ENCODE results near the gene CDHR5.

Gene CDHR5

DNA sequence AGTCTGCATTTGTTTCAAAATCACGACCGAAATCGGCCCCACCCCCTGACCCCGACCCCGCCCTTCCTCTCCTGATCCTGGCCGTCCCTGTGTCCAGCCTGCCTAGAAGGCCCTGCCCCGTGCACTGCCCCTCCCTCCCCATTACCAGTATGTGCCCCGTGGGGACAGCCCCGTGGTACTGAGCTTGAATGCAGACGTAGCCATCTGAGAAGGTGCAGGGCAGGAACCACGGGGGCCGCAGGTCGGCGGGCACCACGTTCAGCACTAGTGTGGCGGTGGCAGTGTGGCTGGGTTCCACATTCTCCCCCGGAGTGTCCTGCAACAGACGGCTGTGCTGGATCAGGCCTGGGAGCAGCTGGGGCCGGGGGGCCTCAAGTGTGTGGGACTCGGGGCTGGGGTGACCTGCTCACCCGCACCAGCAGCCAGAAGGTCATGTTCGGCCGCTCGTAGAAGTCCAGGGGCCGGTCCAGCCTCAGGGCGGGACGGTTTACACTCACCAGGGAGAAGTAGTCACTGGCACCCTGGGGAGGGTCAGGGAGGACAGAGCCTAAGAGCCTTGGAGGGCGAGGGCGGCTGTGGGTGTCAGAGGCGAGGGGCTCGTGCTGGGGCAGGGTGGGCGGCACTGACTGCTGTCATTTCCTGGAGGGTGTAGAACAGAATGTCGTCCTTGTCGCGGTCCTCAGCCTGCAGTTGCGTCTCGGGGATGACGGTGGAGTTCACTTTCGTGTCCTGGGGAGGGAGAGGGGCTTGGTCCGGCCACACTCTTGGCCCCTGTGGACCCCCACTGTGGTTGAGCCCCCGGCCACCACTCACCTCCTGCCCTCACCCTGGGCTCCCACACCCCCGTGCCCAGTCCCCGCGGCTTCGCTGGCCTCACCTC lies 3.6 kb downstream of the CDHR5 start:
- no peak for DNase-seq

- DNase-seq, result no peak
Measured at GRCh38 chr11:620201-620600, 4.6 kb downstream of the CDHR5 start.

DNA sequence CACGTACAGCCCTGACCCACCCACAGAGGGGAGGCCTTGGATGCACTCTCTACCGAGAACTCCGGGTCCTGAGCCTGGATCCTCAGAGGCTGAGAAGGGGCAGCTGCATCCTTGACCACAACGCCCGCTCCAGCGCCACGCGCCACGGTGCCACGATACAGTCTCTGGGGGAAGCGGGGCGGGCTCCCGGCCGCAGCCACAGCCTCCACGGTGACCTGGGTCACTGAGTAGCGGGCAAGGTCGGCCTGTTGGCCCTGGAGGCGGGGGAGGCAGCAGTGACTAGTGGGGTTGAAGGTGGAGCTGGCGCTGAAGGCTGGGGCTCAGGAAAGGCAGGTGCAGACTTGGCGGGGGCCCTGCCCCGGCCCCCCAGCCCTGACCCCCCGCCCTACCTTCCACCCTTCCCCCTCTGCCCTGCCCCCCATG lies 5.1 kb downstream of the CDHR5 start:
- no peak for DNase-seq

DNA sequence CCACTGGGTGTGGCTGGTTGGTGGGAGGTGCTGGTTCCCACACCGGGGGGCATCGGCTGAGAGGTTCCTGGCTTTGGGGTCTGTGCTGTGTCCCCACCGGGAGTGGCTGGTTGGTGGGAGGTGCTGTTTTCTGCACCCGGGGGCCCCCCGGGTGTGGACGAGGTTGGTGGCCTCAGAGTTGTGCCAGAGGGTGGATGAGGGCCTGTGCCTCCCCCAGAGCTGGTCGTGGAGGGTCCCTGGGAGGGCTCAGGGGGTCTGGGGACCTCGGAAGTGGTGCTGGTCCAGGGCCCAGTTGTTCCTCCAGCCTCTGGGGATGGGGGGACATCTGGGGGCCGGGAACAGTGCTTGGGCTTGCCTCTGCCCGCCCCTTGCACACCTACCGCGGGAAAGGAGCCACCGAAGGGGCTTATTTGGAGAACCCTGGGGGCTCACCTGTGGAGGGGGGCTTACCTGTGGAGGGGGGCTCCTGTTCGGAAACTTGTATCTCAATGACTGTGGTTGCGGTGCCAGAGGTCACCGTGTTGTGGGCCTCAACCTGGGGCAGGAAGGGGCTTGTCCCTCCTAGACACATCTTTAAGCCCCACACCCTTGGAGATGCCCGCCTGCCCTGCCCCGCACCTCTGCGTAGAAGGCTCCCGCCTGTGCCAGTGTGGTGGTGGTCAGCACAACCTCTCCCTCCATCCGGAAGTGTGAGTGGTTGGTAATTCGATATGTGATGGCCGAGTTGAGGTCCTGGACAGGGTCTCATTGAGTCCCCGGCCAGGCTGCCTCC lies 5.7 kb downstream of the CDHR5 start:
- no peak for DNase-seq

GRCh38 chr11:617912-618682 lies 6.7 kb downstream of the CDHR5 start:
- no peak for DNase-seq

GRCh38 chr11:617199-617911 lies 7.4 kb downstream of the CDHR5 start:
- no peak for DNase-seq

DNA sequence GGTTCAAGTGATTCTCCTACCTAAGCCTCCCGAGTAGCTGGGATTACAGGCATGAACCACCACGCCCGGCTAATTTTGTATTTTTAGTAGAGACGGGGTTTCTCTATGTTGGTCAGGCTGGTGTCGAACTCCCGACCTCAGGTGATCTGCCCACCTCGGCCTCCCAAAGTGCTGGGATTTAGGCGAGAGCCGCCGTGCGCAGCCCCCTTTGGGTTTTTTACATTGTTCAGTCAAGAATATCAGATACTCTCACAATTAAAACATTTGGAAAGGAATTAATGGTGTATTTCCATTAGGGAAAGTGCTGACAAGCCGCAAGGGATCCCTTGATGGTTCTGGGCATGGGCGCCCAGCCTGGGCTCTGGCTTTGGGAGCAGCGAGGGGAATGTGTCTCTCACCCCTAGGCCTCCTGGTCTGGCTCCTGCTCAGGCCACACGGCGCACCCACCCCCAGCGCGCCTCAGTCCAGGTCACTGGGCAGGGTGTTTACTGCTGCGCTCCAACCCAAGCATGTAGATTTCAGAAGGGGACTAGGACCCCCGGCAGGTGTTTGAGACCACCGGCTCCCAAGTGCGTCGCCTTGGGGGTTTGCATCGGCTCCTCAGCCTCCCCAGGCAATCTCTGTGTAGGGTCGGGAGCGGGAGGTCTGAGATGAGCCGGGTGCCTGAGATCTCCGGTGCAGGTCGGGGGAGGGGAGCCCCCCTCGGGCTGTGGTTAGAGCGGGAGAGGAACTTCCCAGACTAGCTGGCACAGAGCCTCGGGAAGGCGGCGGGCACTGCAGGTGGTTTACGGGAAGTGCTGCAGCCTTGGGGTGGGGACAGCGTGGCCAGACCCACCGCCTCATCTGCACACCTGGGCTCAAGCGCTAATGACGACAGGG lies 8.2 kb downstream of the CDHR5 start:
- DNase-seq, result no peak

- DNase-seq, result peak; percentile 72
Measured at GRCh38 chr11:615504-616319, 9.0 kb downstream of the CDHR5 start, which contains the start of gene IRF7. Gene IRF7 (minus strand): TSS chr11:615950. CDS start chr11:615364, 586 bp downstream.

DNA sequence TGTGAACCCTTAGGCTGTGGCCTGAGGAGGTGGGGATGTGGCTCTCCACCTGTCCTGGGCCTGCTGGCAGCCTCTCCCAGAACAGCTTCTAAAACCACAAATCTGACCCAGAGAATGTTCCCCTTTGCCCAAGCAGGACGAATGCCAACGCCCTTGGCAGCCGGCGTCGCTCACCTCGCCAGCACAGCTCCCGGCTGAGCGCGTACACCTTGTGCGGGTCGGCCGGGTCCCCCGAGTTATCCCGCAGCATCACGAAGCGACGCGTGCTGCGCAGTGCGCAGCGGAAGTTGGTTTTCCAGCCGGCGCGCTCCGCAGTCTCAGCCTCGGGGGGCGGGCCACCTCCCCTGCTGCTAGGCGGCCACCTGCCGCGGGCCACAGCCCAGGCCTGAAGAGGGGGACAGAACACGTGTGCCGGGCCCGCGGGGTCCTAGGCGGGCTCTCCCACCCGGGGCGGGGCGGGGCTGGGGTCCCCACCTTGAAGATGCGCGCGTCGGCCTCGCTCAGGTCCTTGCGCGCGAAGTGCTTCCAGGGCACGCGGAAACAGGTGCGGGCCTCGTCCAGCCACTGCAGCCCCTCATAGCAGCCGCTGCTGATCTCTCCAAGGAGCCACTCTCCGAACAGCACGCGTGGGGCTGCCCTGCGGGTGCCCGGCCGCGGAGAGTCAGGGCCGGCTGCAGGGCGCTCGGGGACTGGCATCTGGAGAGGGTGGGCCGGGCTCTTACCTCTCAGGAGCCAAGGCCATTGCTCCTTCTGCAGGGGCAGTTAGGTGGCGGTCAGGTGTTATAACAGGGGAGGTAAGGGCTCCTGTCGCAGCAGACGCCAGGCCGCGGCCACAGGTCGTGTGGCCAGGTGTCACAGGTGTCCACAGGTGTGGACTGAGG lies 9.9 kb downstream of the CDHR5 start:
- no peak for DNase-seq

GRCh38 chr11:614021-614622 lies 10.6 kb downstream of the CDHR5 start:
- no peak for DNase-seq

DNA sequence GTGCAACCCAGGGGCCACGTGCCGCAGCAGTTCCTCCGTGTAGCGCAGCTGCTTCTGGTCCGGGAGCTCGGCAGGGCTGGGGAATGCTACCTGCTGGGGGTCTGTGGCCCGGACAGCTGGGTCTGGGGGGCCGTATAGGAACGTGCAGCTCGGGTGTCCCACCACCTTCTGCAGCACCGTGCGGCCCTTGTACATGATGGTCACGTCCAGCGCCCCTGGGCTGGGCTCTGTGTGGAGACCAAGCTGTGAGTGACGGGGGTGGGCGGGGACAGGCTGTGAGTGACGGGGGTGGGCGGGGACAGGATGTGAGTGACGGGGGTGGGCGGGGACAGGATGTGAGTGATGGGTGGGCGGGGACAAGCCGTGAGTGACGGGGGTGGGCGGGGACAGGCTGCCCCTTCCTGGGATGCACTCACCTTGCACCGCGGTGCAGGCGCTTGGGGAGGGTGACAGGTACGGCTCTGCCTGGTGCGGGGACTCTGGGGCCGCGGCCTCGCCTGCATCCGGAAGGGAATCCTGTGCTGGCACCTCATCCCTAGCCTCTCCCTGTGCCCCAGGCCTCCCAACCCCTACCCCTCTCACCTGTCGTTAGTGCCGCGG lies 11.3 kb downstream of the CDHR5 start:
- DNase-seq, result no peak

DNA sequence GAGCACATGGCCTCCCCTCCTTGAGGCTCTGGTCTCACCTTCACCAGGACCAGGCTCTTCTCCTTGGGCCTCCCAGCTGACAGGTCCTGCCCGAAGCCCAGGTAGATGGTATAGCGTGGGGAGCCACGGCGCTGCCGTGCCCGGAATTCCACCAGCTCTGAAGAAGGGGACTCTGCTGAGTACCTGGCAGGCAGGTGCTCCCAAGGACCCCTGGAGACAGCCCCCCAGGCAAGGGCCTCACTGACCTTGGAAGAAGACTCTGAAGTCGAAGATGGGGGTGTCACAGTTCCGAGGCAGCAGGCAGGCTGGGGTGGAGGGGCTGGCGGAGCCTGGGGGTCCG lies 11.8 kb downstream of the CDHR5 start:
- no peak for DNase-seq

DNA sequence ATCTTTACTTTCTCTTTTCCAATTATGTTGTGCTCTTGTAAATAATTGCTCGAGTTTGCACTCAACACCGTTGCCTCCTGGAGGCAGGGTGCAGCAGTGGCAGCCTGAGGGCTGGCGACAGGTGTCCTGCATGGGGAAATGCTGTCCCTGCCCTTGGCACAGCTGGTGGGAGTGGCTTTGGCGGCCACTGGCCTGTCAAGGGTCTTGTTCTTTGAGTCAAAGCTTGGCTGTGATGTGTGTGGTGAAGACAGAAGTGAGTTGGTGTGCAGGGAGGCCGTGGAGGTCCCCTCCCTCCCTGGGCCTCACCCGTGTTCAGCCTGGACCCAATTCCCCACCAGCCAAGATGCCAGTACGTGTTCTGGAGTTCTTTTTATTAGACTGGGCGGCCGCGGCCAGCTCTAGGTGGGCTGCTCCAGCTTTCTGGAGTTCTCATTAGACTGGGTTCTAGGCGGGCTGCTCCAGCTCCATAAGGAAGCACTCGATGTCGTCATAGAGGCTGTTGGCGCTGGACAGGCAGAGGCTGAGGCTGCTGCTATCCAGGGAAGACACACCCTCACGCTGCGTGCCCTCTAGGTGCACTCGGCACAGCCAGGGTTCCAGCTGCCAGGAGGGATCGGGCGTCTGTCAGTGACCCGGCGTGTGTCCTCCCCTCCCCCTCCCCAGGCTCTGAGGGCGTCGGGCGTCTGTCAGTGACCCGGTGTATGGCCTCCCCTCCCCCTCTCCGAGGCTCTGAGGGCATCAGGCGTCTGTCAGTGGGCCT lies 12.4 kb downstream of the CDHR5 start:
- DNase-seq, result no peak

DNA sequence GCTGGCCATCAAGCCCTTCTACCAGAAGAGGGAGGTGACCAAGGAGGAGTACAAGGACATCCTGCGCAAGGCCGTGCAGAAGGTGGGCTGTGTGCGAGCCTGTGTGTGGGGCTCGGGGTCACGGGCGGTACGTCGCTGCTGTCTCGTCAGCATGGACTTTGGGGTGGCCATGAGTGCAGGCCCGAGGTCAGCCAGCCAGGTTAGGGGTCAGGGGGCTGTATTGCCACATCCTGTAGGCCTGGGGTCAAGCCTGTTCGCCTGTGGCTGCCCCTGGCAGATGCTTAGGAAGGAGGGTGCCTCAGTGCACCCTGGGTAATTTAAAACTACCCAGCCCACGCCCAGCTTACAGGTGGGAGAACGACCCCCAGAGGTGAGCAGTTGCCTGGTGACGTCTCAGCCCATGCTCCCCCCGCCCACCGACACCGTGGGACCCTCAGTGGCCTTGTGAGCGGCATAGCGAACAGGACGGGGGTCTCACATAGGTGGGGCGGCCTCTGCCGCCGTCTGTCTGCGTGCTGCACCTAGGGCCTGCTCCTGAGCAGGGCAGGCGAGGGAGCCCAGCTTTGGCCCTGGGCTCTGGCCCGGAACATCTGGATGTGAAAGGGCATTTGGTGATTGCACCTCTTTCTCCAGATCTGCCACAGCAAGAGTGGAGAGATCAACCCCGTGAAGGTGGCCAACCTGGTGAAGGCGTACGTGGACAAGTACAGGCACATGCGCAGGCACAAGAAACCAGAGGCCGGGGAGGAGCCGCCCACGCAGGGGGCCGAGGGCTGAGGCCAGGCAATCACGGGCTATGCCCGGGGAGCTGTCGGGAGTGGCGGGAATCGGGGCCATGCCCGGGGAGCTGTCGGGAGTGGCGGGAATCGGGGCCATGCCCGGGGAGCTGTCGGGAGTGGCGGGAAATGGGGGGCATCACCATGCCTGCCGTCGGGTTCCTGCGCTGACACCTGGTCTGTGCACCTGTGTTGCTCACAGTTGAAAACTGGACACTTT lies 13.5 kb downstream of the CDHR5 start:
- DNase-seq, result no peak

- DNase-seq, result no peak
Measured at GRCh38 chr11:610146-610801, 14.5 kb downstream of the CDHR5 start.

- no peak for DNase-seq
Measured at GRCh38 chr11:609341-609811, 15.4 kb downstream of the CDHR5 start.

Measured in DMS79 treated with DMSO at 0.1 percent for 48 hours (cell line).